Parathyroid adenoma (tissue), 2 donors: ENCODE results near the gene OOEP.

ENCODE experiments used
- H2AFZ ChIP-seq: fragments of 300-600 bp; sonication (generic); one replicate; pipeline ENCODE4 v1.7.0; 2017; ENCODE audit warnings: antibody characterized with exemption, mild to moderate bottlenecking
- H3K27ac ChIP-seq: fragments of 300-600 bp; sonication (generic); one replicate; pipeline ENCODE4 v1.7.0; 2017
- H3K27me3 ChIP-seq: fragments of 300-600 bp; sonication (generic); one replicate; pipeline ENCODE4 v1.7.0; 2017; ENCODE audit warnings: low read length; ENCODE audit not compliant: control insufficient read depth, insufficient read depth
- H3K36me3 ChIP-seq: fragments of 300-600 bp; sonication (generic); one replicate; pipeline ENCODE4 v1.7.0; 2017; ENCODE audit warnings: low read length; ENCODE audit not compliant: control insufficient read depth, insufficient read depth
- H3K4me1 ChIP-seq: fragments of 300-600 bp; sonication (generic); one replicate; pipeline ENCODE4 v1.7.0; 2017; ENCODE audit warnings: control low read depth
- H3K4me2 ChIP-seq: fragments of 300-600 bp; sonication (generic); one replicate; pipeline ENCODE4 v1.7.0; 2017; ENCODE audit warnings: low read length
- H3K4me3 ChIP-seq: fragments of 300-600 bp; sonication (generic); one replicate; pipeline ENCODE4 v1.7.0; 2017; ENCODE audit warnings: low read depth, low read length
- H3K79me2 ChIP-seq: fragments of 300-600 bp; sonication (generic); one replicate; pipeline ENCODE4 v1.7.0; 2017; ENCODE audit warnings: control low read depth
- H3K9ac ChIP-seq: fragments of 300-600 bp; sonication (generic); one replicate; pipeline ENCODE4 v1.7.0; 2017; ENCODE audit warnings: mild to moderate bottlenecking
- H3K9me3 ChIP-seq: fragments of 300-600 bp; sonication (generic); one replicate; pipeline ENCODE4 v1.7.0; 2017; ENCODE audit warnings: low read length; ENCODE audit not compliant: control insufficient read depth
- CTCF ChIP-seq: fragments of 300-600 bp; sonication (generic); IDR thresholded peaks from one replicate; pipeline ENCODE4 v1.7.0; 2017; ENCODE audit warnings: antibody characterized with exemption, mild to moderate bottlenecking
- donor health status: primary hyperparathyroidism.

The OOEP gene

DNA sequence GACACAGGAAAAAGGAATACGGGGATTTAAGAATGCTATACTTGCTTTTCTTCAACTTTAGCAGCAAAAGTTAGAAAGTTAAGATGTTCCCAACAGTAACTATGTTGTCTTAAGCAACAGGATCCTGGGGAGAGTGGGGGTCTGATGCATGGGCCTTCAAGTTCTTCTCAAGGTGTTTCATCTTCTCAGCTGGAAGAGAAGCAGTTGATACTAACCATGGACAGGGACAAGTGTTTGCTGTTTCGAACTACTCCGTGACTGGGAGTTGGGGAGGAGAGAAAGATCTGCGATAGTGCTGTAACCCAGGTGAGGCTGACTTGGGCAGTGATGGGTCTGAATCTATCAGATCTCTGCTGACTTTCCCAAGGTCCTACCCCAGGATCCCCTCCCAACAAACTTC is 1.0 kb downstream of the OOEP start:
- Histone ChIP-seq H3K9ac (no peak overlapping the region), H3K27ac (no peak overlapping the region), H3K79me2 (no peaks in the 10 kb centered on the region), H3K4me1 (no peaks in the 10 kb centered on the region), H3K4me2 (no peak overlapping the region), H3K9me3 (peaks cover 4% of the 10 kb centered on the region), H3K27me3 (no peaks in the 10 kb centered on the region), H3K4me3 (no peak overlapping the region), H2AFZ (no peak overlapping the region), H3K36me3 (no peaks in the 10 kb centered on the region)
- no peak for TF ChIP-seq CTCF

DNA sequence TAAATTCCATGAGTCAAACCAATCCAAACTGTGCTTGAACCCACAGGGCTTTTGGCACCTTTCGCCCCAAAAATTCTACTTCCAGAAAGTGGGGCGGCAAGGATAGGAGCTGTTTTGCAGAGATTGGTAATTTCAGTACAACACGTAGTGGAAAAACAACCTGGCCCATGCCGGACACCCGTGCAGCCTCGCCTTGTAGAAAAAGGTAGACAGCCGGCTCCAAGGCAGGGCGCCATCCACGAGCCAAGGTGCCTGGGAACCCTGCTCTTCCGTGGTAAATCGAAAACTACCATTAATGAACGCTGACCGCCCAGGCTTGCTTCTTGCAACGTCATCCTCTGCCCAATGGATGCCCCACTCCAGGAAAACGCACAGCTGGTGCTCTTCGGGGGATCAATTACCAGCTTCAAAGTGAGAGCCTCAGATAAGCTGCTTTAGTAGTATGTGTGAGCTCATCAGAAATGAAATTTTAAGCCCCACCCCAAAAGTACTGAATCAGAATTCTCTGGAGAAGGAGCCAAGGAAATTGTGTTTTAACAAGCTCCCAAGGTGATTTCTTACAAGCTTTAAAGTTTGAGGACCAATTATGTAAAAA is 1.8 kb downstream of the OOEP start:
- no peaks in the 10 kb centered on the region for H3K36me3 ChIP-seq
- no peak overlapping the region for H2AFZ ChIP-seq
- no peak overlapping the region for H3K4me2 ChIP-seq
- no peaks in the 10 kb centered on the region for H3K79me2 ChIP-seq
- no peak for TF ChIP-seq CTCF
- no peak overlapping the region for H3K9ac ChIP-seq
- H3K27me3 ChIP-seq: no peaks in the 10 kb centered on the region
- no peaks in the 10 kb centered on the region for H3K4me1 ChIP-seq
- H3K9me3 ChIP-seq: peaks cover 4% of the 10 kb centered on the region
- H3K4me3 ChIP-seq: no peak overlapping the region
- no peak overlapping the region for H3K27ac ChIP-seq

DNA sequence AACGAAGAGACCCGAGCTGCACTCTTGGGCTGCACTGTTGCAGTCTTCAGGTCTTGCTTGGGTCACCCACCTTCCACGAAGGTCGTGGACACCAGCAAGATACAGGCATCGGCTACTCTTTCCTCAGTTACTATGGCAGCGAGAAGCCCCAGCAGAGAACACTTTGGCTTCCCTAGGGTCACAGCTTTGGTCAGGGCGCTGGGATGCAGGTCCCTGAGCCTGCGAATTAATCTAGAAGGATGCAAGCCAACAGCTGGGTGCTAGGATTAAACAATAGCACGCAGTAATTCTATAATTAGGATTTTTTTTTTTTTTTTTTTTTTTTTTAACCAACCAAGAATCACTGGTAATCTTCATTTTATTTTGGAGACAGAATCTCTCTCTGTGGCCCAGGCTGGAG is 5.1 kb downstream of the OOEP start:
- no peak overlapping the region for H3K4me3 ChIP-seq
- no peaks in the 10 kb centered on the region for H3K36me3 ChIP-seq
- no peak overlapping the region for H3K9ac ChIP-seq
- no peaks in the 10 kb centered on the region for H3K79me2 ChIP-seq
- H3K4me1 ChIP-seq: no peaks in the 10 kb centered on the region
- H3K27ac ChIP-seq: no peak overlapping the region
- H2AFZ ChIP-seq: no peak overlapping the region
- TF ChIP-seq CTCF: no peak
- H3K27me3 ChIP-seq: no peaks in the 10 kb centered on the region
- H3K4me2 ChIP-seq: no peak overlapping the region
- no peaks in the 10 kb centered on the region for H3K9me3 ChIP-seq

DNA sequence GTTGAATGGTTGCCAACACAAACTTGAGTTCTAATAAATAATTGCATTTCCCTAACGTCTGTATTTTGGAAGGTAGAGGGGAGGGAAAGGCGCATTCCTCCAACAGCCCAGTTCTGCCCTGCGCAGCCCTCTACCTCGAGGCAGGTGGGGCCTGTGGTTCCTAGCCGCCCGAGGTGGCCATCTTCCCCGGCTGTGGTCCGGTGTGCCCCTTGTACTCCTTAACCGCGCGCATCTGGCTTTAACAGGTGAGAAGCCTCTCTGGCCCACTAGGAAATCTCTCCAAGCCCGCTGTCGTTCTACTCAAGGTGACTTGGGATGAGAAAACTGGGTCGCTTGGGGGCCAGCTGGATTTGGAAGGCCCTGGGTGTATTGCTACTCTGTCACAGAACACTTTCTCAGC is 5.6 kb downstream of the OOEP start:
- H3K27ac ChIP-seq: no peak overlapping the region
- H3K9me3 ChIP-seq: no peaks in the 10 kb centered on the region
- H3K4me2 ChIP-seq: no peak overlapping the region
- no peak for TF ChIP-seq CTCF
- no peaks in the 10 kb centered on the region for H3K79me2 ChIP-seq
- no peak overlapping the region for H3K4me3 ChIP-seq
- no peak overlapping the region for H2AFZ ChIP-seq
- no peaks in the 10 kb centered on the region for H3K4me1 ChIP-seq
- H3K27me3 ChIP-seq: no peaks in the 10 kb centered on the region
- H3K36me3 ChIP-seq: no peaks in the 10 kb centered on the region
- H3K9ac ChIP-seq: no peak overlapping the region

- H3K9ac ChIP-seq: no peak overlapping the region
- no peak overlapping the region for H3K4me2 ChIP-seq
- TF ChIP-seq CTCF: no peak
- no peaks in the 10 kb centered on the region for H3K9me3 ChIP-seq
- no peak overlapping the region for H2AFZ ChIP-seq
- H3K27ac ChIP-seq: no peak overlapping the region
- H3K79me2 ChIP-seq: no peaks in the 10 kb centered on the region
- no peaks in the 10 kb centered on the region for H3K4me1 ChIP-seq
- H3K27me3 ChIP-seq: no peaks in the 10 kb centered on the region
- H3K36me3 ChIP-seq: no peaks in the 10 kb centered on the region
- no peak overlapping the region for H3K4me3 ChIP-seq
Observed at GRCh38 chr6:73363537-73363875, 6.2 kb downstream of the OOEP start.
